HG03159 (cell line): ENCODE data around the gene PTPRQ.

Source experiments
- ATAC-seq: cut with Tn5 transposase; IDR thresholded peaks from one replicate; pipeline ENCODE4 v1.9.1; 2021; ENCODE audit warnings: mild to moderate bottlenecking, moderate library complexity; ENCODE audit not compliant: unreplicated experiment

The PTPRQ gene

GRCh38 chr12:80556566-80556965 is 112.5 kb downstream of the PTPRQ start:
- ATAC-seq, result no peak

- no peak for ATAC-seq
Measured at GRCh38 chr12:80559766-80560165, 115.7 kb downstream of the PTPRQ start.

- no peak for ATAC-seq
Measured at GRCh38 chr12:80565271-80565670, 121.2 kb downstream of the PTPRQ start.

GRCh38 chr12:80567401-80567800 is 123.4 kb downstream of the PTPRQ start:
- no peak for ATAC-seq

GRCh38 chr12:80576641-80577418 is 132.8 kb downstream of the PTPRQ start:
- no peak for ATAC-seq

- no peak for ATAC-seq
Measured at GRCh38 chr12:80580254-80580653, 136.2 kb downstream of the PTPRQ start.

- ATAC-seq, result no peak
Measured at GRCh38 chr12:80581783-80582182, 137.7 kb downstream of the PTPRQ start.

GRCh38 chr12:80582431-80582830 is 138.4 kb downstream of the PTPRQ start:
- no peak for ATAC-seq

GRCh38 chr12:80589077-80589476 is 145.0 kb downstream of the PTPRQ start:
- no peak for ATAC-seq

- ATAC-seq, result no peak
Measured at GRCh38 chr12:80590085-80590484, 146.1 kb downstream of the PTPRQ start.

- no peak for ATAC-seq
Measured at GRCh38 chr12:80593766-80594165, 149.7 kb downstream of the PTPRQ start.

- ATAC-seq, result no peak
Measured at GRCh38 chr12:80596509-80596908, 152.5 kb downstream of the PTPRQ start.

- no peak for ATAC-seq
Measured at GRCh38 chr12:80598004-80598606, 154.1 kb downstream of the PTPRQ start.

GRCh38 chr12:80602455-80602854 is 158.4 kb downstream of the PTPRQ start:
- ATAC-seq, result no peak

GRCh38 chr12:80607361-80608135 is 163.5 kb downstream of the PTPRQ start:
- ATAC-seq, result no peak

- no peak for ATAC-seq
Measured at GRCh38 chr12:80617733-80618132, 173.7 kb downstream of the PTPRQ start.

- no peak for ATAC-seq
Measured at GRCh38 chr12:80620281-80620680, 176.2 kb downstream of the PTPRQ start.

GRCh38 chr12:80622271-80622670 is 178.2 kb downstream of the PTPRQ start:
- no peak for ATAC-seq

GRCh38 chr12:80625051-80625450 is 181.0 kb downstream of the PTPRQ start:
- no peak for ATAC-seq

GRCh38 chr12:80625901-80626300 is 181.9 kb downstream of the PTPRQ start:
- ATAC-seq, result no peak

GRCh38 chr12:80627782-80628181 is 183.7 kb downstream of the PTPRQ start:
- no peak for ATAC-seq

- no peak for ATAC-seq
Measured at GRCh38 chr12:80632835-80633234, 188.8 kb downstream of the PTPRQ start.
